HG03439 (cell line): ENCODE data around the gene TNC.

Experiments
- ATAC-seq: cut with Tn5 transposase; IDR thresholded peaks from one replicate; pipeline ENCODE4 v1.9.1; 2021; ENCODE audit warnings: mild to moderate bottlenecking, moderate library complexity; ENCODE audit not compliant: unreplicated experiment

The TNC gene

DNA sequence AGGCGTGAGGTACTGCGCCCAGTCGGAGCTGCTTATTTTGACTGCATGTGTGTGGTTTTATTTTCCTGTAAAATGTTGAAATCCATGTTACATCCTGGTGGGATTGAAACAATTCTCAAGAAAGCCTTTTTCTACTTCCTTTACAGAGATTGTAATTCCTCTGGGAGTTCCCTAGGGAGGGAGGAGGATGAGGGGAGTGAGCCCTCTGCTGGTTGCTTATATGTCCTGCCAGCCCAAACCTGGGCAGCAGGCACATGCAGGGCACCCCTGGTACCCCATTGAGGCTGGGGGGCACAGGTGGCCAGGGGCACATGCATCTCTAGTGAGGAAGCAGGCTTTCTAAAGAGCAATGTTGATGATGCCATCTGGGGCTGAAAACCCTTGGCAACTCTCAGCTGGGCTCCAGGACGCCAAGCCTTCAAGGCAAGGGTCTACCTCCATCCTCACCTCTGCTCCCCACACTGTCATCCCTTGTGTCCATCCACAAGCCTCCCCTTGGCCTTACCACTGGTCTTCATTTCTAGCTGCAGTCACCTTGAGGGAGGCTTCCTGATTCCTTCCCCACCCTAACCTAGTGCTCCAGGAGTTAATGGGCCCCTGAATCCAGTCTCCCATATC is 102.8 kb downstream of the TNC start:
- no peak for ATAC-seq

DNA sequence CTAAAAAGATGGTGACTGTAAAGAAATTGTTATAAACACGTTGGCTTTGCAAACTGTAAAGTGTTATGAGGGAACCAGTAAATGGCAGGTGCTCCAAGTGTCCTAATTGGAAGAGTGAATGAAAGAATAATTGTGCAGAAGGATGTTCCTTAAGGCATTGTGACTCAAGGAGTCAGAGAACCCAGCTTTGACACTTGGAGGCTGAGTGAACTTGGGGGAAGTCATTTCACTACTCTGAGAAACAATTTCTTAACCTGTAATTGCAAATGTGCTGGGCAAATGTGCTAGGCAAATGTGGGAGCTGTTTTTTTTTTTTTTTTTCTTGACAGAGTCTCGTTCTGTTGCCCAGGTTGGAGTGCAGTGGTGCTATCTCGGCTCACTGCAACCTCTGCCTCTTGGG is 103.5 kb downstream of the TNC start:
- ATAC-seq: no peak

DNA sequence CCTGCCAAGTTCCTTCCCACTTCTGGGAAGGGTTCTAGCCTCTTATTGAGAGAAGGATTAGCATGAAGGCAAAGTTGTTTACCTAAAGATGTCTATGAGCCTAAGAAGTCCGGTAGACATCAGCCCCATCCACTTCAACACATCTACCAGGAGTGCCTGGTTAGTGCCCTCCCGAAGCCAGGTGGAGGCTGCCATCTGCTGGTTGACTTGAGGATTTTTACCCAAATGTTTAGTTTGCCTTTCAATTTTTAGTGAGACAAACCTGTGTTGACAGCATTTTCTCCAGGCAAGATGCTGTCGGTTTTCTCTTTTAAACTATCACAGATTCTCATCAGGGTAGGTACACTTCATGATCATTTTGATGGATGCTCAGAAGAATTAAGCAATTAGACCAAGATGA is 104.0 kb downstream of the TNC start:
- ATAC-seq: no peak

DNA sequence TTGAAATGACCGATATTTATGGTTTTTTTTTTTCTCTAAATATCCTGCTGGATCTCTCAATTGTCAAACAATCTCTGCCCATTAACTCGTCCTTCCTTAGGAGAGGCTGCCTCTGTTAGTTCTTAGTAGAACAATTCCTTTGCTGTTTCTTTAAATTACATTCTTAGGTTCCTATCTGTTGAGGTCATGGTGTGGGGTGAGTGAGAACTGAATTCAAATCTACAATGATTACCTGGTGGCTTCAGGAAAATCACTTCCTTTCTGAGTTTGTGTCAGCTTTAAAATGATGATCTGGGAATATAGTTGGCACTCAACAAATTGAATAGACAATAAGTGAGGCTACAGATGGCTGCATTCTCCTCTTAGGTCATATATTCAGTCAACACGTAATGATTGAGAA is 105.5 kb downstream of the TNC start:
- no peak for ATAC-seq

DNA sequence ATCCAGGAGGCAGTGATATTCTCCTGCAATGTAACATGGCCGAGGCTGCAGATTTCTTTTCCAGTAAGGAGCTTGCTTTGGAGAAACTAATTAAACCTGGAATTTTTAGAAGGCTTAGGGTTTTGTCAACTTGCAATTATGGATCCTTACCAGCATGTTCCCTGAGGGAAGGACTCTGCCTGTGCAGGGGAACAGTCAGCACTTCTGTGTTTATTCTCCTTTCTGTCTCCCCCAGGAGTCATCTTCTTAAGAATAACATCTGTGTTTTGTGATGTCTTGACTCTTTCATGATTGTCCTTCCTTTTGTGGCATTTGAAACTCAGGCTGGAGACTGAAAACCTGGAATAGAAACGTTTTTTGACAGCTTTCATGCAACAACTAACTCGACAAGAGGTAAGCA is 107.1 kb downstream of the TNC start:
- ATAC-seq: no peak

DNA sequence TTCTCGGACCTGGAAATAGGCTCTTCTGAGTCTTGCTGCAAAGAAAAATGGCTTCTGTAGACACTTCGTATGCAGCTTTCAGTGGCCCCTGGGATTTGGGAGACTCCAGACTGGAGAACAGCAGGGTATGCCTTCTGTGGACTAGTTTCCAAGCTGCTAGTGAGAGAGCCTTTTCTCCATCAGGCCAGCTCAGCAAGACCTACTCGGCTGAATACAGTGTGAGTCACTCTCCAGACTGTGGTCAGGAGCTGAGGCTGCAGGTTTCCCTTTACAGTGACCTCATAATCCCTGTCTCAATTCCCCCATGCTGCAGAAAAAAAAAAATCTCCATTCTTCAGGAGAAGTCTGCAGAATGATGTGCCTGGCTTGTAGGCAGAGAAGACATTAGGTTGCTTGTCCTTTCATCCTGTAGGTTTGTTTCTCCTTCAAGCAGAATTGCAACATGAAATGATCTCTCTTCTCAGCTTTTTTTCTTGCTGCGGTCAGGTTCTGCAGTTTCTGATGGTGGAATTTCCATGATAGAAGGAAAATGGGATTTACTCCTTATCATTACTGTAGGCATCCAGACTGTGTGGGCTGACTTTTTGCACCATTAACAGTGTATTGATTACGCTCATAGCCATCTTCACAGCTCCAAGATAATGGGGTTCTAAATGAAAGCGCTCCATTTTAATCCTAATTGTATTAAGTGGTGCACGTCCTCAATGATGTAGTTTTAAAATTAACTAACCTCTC is 109.3 kb downstream of the TNC start:
- no peak for ATAC-seq

DNA sequence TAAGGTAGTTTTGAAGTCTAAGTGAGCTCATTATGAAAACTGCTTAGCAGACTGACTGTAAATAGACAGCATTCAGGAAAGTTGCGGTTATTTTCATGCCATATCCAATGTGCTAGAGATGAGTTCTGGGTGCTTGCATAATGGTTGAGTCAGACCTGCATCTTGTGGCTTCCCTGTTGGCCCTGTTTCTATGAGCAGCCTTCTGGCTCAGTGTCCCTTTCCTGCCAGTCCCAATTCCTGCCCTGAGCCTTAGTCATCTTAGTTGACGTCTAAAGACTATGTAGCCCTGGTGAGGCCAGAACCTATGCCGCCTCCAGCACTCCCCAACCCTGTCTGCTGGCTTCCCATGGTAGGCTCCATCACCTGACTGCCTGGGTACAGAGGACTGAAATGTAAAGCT is 111.3 kb downstream of the TNC start:
- no peak for ATAC-seq

DNA sequence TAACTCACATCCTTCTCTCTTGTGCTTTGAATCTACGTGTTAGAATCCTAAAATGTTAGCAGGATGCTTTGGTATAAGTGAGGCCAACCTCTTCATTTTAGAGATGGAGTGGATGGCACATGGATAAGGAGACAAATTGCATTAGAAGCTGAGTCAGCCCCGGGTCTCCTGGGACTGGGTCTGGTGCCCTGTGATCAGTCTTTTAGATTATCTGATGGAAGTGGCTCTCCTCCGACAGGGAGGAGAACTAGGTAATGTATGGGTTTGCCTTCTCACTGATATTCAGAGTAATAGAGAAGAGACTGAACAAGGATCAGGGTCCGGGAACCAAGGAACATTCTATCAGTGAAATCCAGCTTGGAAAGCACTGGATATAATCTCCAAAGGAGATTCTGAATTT is 112.6 kb downstream of the TNC start:
- no peak for ATAC-seq

DNA sequence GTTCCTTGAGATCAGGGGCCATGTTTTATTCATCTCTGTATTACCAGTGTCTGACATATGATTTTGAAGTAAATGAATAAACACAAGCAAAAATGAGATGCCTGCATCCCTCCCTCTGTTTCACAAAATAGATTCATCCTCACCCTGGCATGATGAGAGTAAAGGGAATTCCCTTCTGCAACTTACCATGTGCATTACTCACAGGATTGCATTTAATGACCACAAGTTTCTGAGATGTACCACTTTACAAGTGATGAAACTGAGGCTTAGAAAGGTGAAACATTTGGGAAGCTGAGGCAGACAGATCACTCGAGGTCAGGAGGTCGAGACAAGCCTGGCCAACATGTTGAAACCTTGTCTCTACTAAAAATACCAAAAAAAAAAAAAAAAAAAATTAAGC is 113.4 kb downstream of the TNC start:
- ATAC-seq: no peak

DNA sequence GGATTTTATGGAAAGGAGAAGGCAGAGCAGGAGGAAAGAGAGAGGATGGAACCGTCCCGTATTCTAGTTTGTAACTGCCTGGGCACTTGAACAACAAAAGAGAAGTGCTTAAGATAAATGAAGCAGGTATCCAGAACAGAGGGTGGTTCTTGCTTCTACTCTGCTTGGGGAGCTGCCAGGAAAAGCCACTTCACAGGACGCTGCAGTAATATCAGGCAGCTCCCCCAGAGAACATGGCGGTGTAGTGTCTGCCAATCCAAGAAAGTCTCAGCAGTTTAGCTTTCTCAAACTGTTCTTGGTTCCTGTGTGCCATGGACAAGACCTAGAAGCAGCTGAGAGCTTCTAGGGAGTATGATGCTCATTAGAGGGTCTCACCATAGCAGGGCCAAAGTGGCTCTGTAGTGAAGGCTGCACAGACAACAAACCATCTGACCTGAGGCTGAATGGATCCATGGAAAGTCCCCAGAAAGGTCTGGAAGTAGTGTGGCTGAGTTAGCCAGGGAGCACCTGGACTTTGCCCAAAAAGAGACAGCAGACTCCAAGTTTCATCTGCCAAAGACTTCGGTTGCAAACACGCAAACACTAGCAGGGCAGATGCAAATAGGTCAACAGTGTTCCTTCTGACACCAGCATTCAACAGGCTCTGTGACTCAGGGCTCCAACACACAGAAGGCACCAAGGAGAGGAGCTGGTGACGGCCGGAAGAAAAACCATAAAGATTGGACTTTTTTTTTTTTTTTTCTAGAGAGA is 115.4 kb downstream of the TNC start:
- no peak for ATAC-seq

DNA sequence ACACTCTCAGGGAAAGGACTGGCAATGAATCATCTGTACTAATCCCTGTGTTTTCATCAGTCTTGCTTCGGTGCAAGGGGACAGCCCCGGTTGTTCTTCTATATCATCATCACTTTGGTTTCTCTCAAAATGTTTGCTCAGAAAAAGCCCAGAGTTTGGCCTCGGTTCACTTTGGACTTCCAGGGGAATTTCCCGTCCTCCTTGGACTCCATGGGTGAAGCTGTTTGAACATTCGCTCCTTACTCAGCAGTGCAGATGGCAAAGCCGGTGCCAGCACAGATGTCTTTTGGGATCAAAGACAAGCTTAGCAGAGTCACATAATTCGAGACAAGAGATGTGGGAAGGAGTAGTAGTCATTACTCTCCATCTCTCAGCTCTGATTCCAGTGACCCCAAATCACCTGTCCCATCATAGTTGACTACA is 117.7 kb downstream of the TNC start:
- ATAC-seq: peak; percentile 46

DNA sequence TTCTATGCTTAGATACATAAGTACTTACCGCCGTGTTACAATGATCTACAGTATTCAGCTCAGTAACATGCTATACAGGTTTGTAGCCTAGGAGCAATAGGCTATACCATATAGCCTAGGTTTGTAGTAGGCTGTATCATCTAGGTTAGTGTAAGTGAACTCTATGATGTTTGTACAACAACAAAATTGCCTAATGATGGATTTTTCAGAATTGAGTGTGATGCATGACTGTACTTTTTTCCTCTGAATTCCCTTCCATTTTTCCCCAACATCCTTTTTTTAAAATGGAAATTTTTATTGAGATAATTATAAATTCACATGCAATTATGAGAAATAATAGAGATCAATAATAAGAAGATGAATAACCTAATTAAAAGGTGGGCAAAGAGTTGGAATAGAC is 119.6 kb downstream of the TNC start:
- no peak for ATAC-seq

DNA sequence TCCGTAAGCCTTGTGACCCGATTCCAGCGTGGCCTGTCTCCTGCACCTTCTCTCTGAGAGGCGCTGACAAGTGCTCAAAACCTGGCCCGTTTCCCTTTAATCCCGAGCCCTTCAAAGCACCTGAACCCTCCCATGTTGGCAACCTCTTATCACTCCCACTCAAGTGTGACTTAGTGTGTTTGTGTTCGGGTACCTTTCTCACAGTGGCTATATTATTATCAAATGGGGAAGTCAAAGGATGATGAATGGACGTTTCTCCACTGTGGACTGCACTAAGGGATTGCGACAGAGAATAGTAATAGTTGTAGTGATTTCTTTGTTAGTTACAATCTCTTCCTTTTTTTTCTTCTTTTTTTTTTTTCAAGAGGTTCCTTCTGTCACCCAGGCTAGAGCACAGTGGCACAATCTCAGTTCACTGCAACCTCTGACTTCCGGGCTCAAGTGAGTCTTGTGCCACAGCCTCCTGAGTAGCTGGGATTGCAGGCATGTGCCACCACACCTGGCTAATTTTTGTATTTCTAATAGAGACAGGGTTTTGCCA is 122.2 kb downstream of the TNC start:
- no peak for ATAC-seq

DNA sequence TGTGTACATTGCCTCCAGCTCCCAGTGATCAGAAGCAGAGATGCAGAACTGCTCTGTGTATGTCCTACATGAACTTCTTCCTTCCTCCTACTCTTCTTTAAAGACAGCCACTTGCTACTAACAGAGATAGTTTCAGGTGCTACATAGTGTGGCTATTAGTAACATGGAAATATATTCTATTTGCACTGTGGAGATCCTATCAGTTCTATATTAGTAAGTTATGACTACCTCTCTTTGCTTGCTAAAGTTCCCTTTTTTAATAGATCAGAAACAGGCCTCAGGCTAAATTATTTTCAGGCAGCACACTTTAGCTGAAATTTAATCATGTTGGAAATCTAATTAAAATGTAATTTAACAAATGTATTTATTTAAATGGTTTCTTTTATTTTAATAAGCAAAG is 123.2 kb downstream of the TNC start:
- ATAC-seq: no peak

DNA sequence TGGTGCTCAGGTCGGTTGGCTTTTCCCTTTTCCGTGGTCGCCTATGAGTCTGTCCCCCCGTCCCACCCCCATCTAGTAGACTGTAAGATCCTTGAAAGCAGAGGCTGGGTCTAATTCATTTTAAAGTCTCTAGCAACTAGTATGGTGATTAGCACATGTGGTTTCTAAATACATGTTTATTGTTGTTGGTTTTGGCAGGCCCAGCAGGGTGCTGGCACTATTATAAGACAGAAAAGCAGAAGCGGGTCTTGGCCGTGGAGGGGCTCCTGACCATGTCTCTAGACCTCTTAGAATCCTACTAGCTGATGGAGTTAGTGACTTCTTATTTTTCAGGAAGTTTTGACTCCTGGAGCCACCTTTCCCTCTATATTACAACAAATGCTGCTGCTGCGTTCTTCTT is 126.1 kb downstream of the TNC start:
- ATAC-seq: no peak

DNA sequence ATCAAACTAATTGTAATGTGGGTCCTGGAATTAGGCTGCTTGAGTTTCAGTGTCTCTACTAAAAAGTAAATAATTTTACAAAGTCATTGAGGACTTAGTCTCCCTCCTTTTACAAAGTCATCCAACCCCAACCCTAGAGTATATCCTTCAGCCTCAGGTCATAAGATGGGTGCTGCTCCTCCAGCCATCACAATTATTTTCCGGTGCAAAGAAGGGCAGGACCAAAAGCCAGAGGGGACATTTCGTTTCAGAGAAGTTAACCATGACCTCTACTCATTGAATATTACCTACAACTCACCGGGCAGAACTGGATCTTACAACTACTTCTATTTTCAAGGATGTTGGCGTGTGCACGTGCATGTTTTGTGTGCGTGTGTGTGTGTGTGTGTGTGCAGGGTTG is 127.1 kb downstream of the TNC start:
- ATAC-seq: no peak

DNA sequence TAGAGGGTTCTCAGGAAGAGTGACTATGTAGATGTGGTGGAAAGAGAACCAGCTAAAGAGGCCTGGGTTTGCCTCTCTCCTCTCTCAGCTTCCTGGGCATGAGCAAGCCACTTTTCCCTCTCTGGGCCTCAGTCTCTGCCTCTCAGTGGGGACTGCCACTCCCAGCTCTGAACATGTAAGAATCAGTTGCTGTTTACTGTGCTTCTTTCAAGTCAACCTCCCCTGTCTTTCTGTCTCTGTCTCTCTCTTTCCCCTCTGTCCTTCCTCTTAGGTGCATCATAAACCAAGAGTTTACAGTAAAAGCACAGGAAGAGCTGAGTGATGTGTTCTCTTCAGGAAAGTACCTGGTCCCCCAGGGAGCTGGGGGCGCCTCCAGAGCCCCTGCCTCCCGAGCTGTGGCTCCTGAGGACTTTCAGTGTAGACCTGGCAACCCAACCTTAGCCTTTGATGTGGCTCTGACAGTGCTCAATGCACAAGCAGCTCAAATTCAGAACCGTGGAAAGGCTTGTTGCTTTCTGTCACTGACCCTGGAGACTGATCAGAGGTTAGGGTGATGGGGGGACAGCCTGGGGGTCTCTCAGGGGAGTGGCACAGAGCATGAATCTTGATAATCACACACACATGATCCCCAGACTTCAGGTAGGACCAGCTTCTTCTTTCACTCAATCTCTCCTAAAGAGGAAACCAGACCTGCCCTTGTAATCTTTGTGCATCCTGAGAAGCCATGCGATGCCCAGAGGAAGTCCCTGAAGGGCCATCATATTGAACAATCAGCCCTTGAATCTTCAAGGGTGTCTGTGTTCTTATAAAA is 128.2 kb downstream of the TNC start:
- peak; percentile 42 for ATAC-seq

DNA sequence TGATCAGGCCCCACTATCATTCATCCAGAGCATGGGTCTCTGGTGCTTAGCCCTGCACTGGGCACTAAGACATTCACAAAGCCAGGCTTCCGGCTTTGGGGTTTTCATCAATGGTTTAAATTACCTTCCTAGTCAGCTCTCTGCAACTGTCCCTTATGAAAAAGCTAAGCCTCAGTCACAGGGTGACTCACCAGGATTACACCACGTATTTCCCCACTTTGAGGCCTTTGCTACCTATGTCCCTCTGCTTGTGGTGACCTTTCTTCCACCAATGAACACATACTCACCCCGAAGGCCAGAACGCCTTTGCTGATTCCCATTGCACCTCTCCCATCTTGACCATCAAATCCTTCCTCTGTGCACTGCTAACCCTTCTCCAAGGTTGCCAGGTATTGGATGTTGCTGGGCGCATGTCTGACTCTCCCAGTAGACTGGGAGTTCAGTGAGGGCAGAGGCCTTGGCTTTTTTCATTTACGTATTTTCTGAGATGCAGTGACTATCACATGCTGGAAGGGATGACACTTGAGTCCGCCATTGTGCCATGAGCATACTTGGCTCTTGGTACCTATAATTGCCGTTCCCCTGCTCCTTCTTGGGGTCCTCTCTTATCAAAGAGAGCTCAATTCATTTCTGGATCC is 128.9 kb downstream of the TNC start:
- peak; percentile 68 for ATAC-seq

DNA sequence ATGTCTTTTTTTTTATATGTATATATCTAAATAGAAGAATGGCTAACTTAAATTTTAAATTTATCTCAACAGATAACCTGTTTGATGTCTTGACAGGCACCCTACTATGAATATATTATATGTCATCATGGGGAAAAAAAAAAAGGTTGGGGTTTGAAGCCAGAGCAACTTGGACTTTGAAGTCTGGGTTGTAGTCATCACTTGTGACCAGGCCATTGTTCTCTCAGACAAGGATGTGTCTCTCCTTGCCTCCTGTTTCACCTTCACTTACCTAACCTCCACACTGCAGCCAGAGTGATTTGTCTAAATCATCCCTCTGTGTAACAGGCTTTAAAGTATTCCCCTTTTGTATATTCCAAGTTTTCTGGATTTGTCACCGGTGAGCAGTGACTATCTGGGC is 130.8 kb downstream of the TNC start:
- no peak for ATAC-seq

DNA sequence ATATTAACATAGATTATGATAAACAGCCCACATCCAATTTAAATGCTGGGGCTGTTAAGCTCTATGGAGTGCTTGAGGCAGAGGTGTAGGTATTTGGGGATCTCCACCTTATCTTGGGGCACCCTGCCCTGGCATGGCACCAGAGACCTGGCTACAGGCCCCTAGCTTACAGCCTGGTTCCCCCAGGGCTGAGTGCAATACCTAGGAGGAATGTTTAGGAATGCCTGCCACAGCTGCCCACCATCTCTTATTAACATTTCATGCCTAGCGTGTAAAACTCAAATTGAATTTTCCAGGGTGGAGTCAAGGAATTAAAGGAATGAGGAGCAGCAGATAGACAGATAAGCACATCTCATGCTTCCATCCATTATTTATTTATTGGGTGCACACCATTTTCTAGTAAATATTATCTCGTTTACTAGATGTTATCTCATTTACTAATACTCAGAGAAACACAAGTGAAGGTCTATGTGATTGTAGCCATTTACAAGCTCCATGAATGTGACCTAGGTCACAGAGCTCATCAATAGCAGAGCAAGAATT is 131.9 kb downstream of the TNC start:
- ATAC-seq: no peak
